Neural progenitor cell (in vitro differentiated cells): ENCODE data around the gene LRRD1. TPM values are rescaled to one million over a fixed set of nuclear protein-coding genes. Genes with fewer than 3 reads are reported as not detected.

ENCODE experiments used
- DNase-seq: peaks from one replicate; pipeline ENCODE4 v3.0.0-alpha.2; 2016; ENCODE audit warnings: low spot score
- H2AFZ ChIP-seq: fragments of 200-600 bp; sonication (generic); replicated peaks from 2 replicates; pipeline ENCODE4 v1.6.1; 2016; ENCODE audit warnings: antibody characterized with exemption
- H3F3A ChIP-seq: fragments of 200-600 bp; sonication (generic); 2 replicates; pipeline ENCODE4 v1.6.1; 2016; ENCODE audit warnings: antibody characterized with exemption, low read depth
- H3K27ac ChIP-seq: fragments of 200-600 bp; sonication (generic); 2 replicates; pipeline ENCODE4 v1.5.1; 2016; ENCODE audit warnings: mild to moderate bottlenecking
- H3K27me3 ChIP-seq: fragments of 200-600 bp; sonication (generic); 2 replicates; pipeline ENCODE4 v1.6.1; 2016; ENCODE audit warnings: mild to moderate bottlenecking, moderate library complexity
- H3K36me3 ChIP-seq: fragments of 200-600 bp; sonication (generic); 2 replicates; pipeline ENCODE4 v1.5.1; 2016
- H3K4me1 ChIP-seq: fragments of 200-600 bp; sonication (generic); 2 replicates; pipeline ENCODE4 v1.6.1; 2016; ENCODE audit warnings: mixed run types
- H3K4me2 ChIP-seq: fragments of 200-600 bp; sonication (generic); 2 replicates; pipeline ENCODE4 v1.6.1; 2016
- H3K4me3 ChIP-seq: fragments of 200-600 bp; sonication (generic); 2 replicates; pipeline ENCODE4 v1.5.1; 2016
- H3K79me2 ChIP-seq: fragments of 200-600 bp; sonication (generic); 2 replicates; pipeline ENCODE4 v1.6.1; 2016; ENCODE audit warnings: low read depth
- H3K9ac ChIP-seq: fragments of 200-600 bp; sonication (generic); 2 replicates; pipeline ENCODE4 v1.6.1; 2016
- H3K9me3 ChIP-seq: fragments of 200-600 bp; sonication (generic); 2 replicates; pipeline ENCODE4 v1.5.1; 2016; ENCODE audit warnings: low read depth
- H4K20me1 ChIP-seq: fragments of 200-600 bp; sonication (generic); 2 replicates; pipeline ENCODE4 v1.6.1; 2016; ENCODE audit warnings: low read depth
- H3K27ac Mint-ChIP-seq: 3 replicates; pipeline ENCODE4 v1.8.0; 2021; ENCODE audit warnings: mixed read lengths
- H3K27me3 Mint-ChIP-seq: 2 replicates; pipeline ENCODE4 v1.8.0; 2022; ENCODE audit warnings: low read depth, mild to moderate bottlenecking, inconsistent platforms, moderate library complexity, mixed read lengths; ENCODE audit not compliant: insufficient read depth
- H3K36me3 Mint-ChIP-seq: 3 replicates; pipeline ENCODE4 v1.8.0; 2021; ENCODE audit warnings: mixed read lengths
- H3K4me1 Mint-ChIP-seq: 3 replicates; pipeline ENCODE4 v1.8.0; 2021; ENCODE audit warnings: mixed read lengths
- H3K4me3 Mint-ChIP-seq: 3 replicates; pipeline ENCODE4 v1.8.0; 2021; ENCODE audit warnings: mild to moderate bottlenecking, moderate library complexity, mixed read lengths
- H3K9me3 Mint-ChIP-seq: 3 replicates; pipeline ENCODE4 v1.8.0; 2020; ENCODE audit warnings: mixed read lengths
- EZH2 ChIP-seq: fragments of 200-600 bp; sonication (generic); IDR thresholded peaks from 2 replicates; pipeline ENCODE4 v1.6.1; 2017; ENCODE audit warnings: antibody characterized with exemption, mild to moderate bottlenecking, moderate library complexity
- EZH2phosphoT487 ChIP-seq: fragments of 200-600 bp; sonication (generic); IDR thresholded peaks from 2 replicates; pipeline ENCODE4 v1.6.1; 2017; ENCODE audit warnings: antibody characterized with exemption
- total RNA-seq: library from RNA; depleted of rRNA; stranded (reverse); fragments of >200 nt; gene quantifications from 2 replicates; pipeline ENCODE4 v1.2.3, GENCODE V29; 2015; ENCODE audit warnings: low replicate concordance
- TF ChIP-seq, protein P1 (sequence below): fragments of 200-600 bp; sonication (generic); IDR thresholded peaks from 2 replicates; pipeline ENCODE4 v1.5.1; 2017; ENCODE audit warnings: antibody characterized with exemption, mild to moderate bottlenecking

The LRRD1 gene
- total RNA-seq, 1 donor from 2014 or later: not detected

DNA sequence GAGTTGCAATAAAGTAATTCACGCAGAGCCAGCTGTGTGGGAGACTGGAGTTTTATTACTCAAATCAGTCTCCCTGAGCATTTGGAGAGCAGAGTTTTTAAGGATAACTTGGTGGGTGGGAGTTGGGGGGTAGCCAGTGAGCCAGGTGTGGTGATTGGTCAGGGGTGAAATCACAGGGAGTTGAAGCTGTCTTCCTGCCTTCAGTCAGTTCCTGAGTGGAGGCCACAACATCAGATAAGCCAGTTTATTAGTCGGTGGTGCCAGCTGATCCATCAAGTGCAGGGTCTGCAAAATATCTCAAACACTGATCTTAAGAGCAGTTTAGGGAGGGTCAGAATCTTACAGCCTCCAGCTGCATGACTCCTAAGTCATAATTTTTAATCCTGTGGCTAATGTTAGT, 41.4 kb downstream of the LRRD1 start:
- peaks cover 12% of the 10 kb centered on the region for H3K36me3 Mint-ChIP-seq
- H3K9me3 Mint-ChIP-seq: peaks cover 17% of the 10 kb centered on the region
- no peak overlapping the region for H3K9ac ChIP-seq
- peaks cover 19% of the 10 kb centered on the region for H3F3A ChIP-seq
- H3K4me3 ChIP-seq: no peak overlapping the region
- H3K4me1 Mint-ChIP-seq: peaks cover 19% of the 10 kb centered on the region
- H3K4me1 ChIP-seq: peaks cover 13% of the 10 kb centered on the region
- H3K27me3 ChIP-seq: no peaks in the 10 kb centered on the region
- H3K9me3 ChIP-seq: no peaks in the 10 kb centered on the region
- no peaks in the 10 kb centered on the region for H3K36me3 ChIP-seq
- peaks cover 9% of the 10 kb centered on the region for H4K20me1 ChIP-seq
- no peak overlapping the region for H2AFZ ChIP-seq
- peaks cover 13% of the 10 kb centered on the region for H3K27me3 Mint-ChIP-seq
- TF ChIP-seq EZH2 (no peak), EZH2phosphoT487 (no peak)
- TF ChIP-seq, protein P1, sequence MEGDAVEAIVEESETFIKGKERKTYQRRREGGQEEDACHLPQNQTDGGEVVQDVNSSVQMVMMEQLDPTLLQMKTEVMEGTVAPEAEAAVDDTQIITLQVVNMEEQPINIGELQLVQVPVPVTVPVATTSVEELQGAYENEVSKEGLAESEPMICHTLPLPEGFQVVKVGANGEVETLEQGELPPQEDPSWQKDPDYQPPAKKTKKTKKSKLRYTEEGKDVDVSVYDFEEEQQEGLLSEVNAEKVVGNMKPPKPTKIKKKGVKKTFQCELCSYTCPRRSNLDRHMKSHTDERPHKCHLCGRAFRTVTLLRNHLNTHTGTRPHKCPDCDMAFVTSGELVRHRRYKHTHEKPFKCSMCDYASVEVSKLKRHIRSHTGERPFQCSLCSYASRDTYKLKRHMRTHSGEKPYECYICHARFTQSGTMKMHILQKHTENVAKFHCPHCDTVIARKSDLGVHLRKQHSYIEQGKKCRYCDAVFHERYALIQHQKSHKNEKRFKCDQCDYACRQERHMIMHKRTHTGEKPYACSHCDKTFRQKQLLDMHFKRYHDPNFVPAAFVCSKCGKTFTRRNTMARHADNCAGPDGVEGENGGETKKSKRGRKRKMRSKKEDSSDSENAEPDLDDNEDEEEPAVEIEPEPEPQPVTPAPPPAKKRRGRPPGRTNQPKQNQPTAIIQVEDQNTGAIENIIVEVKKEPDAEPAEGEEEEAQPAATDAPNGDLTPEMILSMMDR: no peak
- no peak overlapping the region for H3K4me3 Mint-ChIP-seq
- no peak overlapping the region for H3K27ac Mint-ChIP-seq
- no peak overlapping the region for H3K27ac ChIP-seq
- DNase-seq: no peak
- H3K4me2 ChIP-seq: no peak overlapping the region
- peaks cover 17% of the 10 kb centered on the region for H3K79me2 ChIP-seq

DNA sequence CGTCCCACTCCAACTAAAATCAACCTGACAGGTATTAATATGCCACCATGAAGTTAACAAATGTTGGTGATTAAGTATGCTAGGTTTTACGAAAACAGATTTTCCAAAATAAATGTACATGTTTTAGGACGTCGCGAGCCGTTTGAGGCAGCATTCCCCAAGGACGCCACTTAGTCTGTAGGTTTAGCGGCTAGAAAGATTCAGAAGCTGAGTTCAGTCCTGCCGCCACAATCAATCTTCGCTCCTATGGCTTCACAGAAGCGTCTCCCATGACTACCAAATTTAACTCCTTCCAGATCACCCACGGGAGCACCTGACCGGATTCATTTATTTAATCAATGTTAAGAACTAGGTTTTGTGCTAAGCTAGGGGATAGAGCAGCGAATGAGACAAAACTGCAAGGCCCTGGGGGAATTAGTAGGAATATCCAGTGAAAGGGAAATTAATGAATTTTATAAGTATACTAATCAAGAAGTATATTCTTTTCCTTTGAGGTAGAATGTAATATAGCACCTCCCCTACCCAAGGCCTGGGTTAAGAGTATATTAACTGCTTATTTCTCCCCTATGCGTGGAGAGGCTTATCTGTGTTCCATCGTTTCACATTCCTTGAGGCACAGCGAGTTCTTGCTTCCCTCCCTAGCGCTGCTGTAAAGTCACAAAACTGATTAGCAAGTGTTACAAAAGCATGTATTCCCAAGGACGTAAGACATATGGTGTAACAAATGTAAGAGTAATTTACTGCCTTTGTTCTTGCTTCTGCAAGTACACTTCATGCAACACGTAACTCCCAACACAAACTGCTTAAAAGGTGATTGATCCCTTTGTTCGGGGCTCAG, 43.7 kb downstream of the LRRD1 start:
- Mint-ChIP-seq H3K4me3 (peak overlapping the region; percentile 99), H3K27ac (peak overlapping the region; percentile 100), H3K36me3 (peaks cover 23% of the 10 kb centered on the region), H3K27me3 (peaks cover 11% of the 10 kb centered on the region), H3K4me1 (peaks cover 31% of the 10 kb centered on the region), H3K9me3 (peaks cover 10% of the 10 kb centered on the region)
- H3K27me3 ChIP-seq: no peaks in the 10 kb centered on the region
- H3K4me1 ChIP-seq: peaks cover 24% of the 10 kb centered on the region
- peaks cover 40% of the 10 kb centered on the region for H3K79me2 ChIP-seq
- H3K4me3 ChIP-seq: peak overlapping the region; percentile 95
- H2AFZ ChIP-seq: peak overlapping the region; percentile 99
- peak overlapping the region; percentile 81 for H3K4me2 ChIP-seq
- TF ChIP-seq, protein P1: no peak
- no peak for TF ChIP-seq EZH2
- TF ChIP-seq EZH2phosphoT487: no peak
- H3K36me3 ChIP-seq: peaks cover 13% of the 10 kb centered on the region
- peaks cover 31% of the 10 kb centered on the region for H4K20me1 ChIP-seq
- DNase-seq: peak; percentile 59
- H3F3A ChIP-seq: peaks cover 19% of the 10 kb centered on the region
- peak overlapping the region; percentile 93 for H3K9ac ChIP-seq
- peak overlapping the region; percentile 96 for H3K27ac ChIP-seq
- no peaks in the 10 kb centered on the region for H3K9me3 ChIP-seq

DNA sequence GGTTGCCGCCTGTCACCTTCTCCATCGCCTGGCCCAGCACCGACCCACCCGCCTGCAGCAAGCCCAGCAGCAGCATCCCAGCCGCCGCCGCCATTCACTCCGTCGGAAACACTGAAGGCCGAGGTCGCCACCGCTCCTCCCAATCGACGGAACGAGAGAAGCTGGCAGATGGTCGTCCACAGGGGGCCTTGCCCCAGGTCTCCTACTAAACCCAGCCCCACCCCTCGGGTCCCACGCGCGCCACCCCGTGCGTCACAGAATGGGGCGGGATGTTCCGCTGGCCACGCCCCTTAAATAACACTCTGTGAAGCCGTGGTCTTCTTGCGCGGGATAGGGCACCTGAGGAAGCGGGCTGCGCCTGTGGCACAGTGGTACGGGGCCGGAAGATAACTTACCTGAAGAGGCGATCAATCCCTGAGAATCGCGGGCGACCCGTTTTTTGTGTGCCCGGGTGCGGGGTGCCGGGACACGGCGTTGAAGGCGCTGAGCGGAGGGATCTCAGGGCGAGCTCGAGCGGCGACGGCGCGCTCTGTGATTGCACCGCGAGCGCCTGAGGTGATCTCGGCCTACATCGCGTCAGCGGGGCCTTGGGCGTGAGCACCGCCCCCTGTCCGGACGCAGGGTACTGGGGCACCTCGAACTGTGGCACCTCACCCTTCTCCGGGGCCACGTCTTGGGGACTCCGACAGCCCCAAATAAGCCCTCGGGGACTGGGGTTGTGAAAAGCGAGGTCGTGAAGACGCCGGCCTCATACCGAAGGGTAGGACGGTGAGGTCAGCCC, 44.5 kb downstream of the LRRD1 start, which contains the start of gene CYP51A1:
TSS of gene CYP51A1 (minus strand) at position 207 of the 781 bp plus-strand sequence. CDS start at position 94, 113 bp downstream.
- peaks cover 38% of the 10 kb centered on the region for H4K20me1 ChIP-seq
- H3K4me3 ChIP-seq: peak within 1 kb of the TSS; percentile 95
- H3K4me2 ChIP-seq: peak within 1 kb of the TSS; percentile 81
- H3K27me3 ChIP-seq: no peaks in the 10 kb centered on the region
- peaks cover 24% of the 10 kb centered on the region for H3K4me1 ChIP-seq
- Mint-ChIP-seq H3K9me3 (peaks cover 8% of the 10 kb centered on the region), H3K4me3 (peak within 1 kb of the TSS; percentile 99), H3K27ac (peak within 1 kb of the TSS; percentile 100), H3K27me3 (peaks cover 11% of the 10 kb centered on the region), H3K36me3 (peaks cover 27% of the 10 kb centered on the region), H3K4me1 (peaks cover 31% of the 10 kb centered on the region)
- peak within 1 kb of the TSS; percentile 96 for H3K27ac ChIP-seq
- H2AFZ ChIP-seq: peak within 1 kb of the TSS; percentile 99
- peaks cover 20% of the 10 kb centered on the region for H3K36me3 ChIP-seq
- H3K9me3 ChIP-seq: no peaks in the 10 kb centered on the region
- peaks cover 19% of the 10 kb centered on the region for H3F3A ChIP-seq
- peak within 1 kb of the TSS; percentile 93 for H3K9ac ChIP-seq
- peaks cover 48% of the 10 kb centered on the region for H3K79me2 ChIP-seq
- peak; percentile 93 for DNase-seq
- TF ChIP-seq EZH2phosphoT487: no peak
- TF ChIP-seq EZH2: no peak
- TF ChIP-seq, protein P1: peak; percentile 11
